Ureter (tissue), 1 donor: ENCODE data around the gene APMAP. TPM values are rescaled to one million over a fixed set of nuclear protein-coding genes. Genes with fewer than 3 reads are reported as not detected.

Experiments used
- DNase-seq: peaks from one replicate; pipeline ENCODE4 v3.0.0-alpha.2; 2020; ENCODE audit warnings: low spot score
- total RNA-seq: library from RNA; stranded (reverse); gene quantifications from one replicate; pipeline ENCODE4 v1.2.4, GENCODE V29; 2023
- donor health status: DM: yes; HTN: yes; CAD: no.

The APMAP gene
- 74.0 TPM for total RNA-seq

- peak; percentile 97 for DNase-seq
Observed at GRCh38 chr20:24992487-24993205, at the start of gene APMAP. Gene APMAP (minus strand): TSS chr20:24992751. CDS start chr20:24992688, 63 bp downstream.

DNA sequence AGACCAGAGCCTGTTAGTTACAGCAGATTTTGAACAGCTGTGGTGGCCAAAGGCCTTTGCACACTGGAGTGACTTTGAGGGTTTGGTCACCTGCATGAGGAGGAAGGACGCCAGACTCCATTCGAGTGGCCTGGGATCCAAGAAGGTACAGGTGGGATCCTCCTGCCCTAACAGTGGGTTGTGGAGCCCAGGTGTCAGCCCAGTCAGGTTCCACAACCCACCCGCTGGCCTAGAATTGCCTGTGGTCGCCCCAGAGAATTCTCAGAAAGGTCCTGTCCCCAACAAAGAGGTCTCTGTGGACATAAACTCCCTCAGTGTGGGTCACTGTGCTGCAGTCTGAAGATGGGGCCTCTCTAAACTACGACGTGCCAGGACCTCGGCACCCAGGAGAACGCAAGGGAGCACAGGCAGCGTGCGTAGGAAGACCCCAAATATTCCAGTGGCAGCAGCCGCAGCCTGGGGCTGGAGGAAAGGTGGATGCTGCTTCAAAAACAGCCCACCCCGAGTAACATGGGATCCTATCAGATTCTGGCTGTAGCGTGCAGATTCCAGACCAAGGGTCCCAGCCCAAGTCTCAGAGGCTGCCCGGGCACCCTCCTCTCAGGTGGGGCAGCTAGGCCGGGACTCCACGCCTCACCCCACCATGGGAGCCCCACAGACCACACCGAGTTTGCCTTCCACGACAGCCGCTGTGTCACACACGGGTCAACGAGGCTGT, 49.4 kb upstream of the APMAP start:
- no peak for DNase-seq

GRCh38 chr20:25040438-25040831, 47.9 kb upstream of the APMAP start:
- DNase-seq: peak; percentile 65

GRCh38 chr20:25039697-25040437, 47.3 kb upstream of the APMAP start:
- peak; percentile 84 for DNase-seq

GRCh38 chr20:25038591-25039015, 46.1 kb upstream of the APMAP start:
- DNase-seq: no peak

DNA sequence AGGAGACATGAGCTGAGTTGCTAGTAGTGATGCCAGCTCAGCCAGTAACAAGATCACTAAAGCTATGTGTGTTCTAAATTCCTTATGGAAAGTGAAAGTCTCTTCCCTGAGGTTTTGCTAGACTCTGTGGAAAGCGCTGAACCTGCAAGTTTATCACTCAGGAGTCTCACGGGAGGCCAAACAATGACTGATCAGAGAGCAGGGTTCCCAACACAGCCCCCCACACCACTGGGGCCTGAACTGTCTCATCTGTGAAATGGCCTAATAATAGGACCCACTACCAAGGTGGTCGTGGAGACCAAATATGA, 45.5 kb upstream of the APMAP start:
- DNase-seq: no peak

- no peak for DNase-seq
Observed at GRCh38 chr20:25037288-25038102, 44.9 kb upstream of the APMAP start.

GRCh38 chr20:25036331-25036936, 43.9 kb upstream of the APMAP start:
- DNase-seq: no peak

- no peak for DNase-seq
Observed at GRCh38 chr20:25035921-25036320, 43.4 kb upstream of the APMAP start.

GRCh38 chr20:25033924-25034300, 41.4 kb upstream of the APMAP start:
- DNase-seq: no peak

GRCh38 chr20:25033265-25033923, 40.8 kb upstream of the APMAP start:
- DNase-seq: no peak

GRCh38 chr20:25032478-25033264, 40.1 kb upstream of the APMAP start:
- DNase-seq: no peak

GRCh38 chr20:25032065-25032477, 39.5 kb upstream of the APMAP start:
- DNase-seq: no peak

- DNase-seq: no peak
Observed at GRCh38 chr20:25031241-25031640, 38.7 kb upstream of the APMAP start.

DNA sequence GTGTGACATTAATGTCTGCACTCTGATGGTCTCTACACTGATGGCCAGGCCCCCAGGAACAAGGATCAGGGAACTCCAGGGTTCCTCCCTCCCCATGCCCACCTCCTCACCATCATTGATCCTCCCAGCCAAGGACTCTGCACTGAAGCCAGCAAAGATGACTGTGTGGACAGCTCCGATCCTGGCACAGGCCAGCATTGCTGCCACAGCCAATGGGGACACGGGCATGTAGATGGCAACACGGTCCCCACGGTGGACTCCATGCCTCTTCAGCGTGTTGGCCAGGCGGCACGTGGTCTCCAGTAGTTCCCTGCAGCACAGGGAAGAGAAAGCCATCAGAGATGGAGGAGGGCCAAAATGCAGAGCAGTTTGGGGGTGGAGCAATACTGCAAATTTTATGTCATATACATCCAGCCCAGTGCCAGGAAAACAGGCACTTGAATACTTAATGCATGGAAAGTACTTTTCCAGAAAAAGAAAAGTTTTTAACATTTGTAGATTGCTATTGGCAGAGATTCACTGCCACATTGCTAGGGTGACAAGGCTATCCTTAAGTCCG, 38.2 kb upstream of the APMAP start:
- no peak for DNase-seq

DNA sequence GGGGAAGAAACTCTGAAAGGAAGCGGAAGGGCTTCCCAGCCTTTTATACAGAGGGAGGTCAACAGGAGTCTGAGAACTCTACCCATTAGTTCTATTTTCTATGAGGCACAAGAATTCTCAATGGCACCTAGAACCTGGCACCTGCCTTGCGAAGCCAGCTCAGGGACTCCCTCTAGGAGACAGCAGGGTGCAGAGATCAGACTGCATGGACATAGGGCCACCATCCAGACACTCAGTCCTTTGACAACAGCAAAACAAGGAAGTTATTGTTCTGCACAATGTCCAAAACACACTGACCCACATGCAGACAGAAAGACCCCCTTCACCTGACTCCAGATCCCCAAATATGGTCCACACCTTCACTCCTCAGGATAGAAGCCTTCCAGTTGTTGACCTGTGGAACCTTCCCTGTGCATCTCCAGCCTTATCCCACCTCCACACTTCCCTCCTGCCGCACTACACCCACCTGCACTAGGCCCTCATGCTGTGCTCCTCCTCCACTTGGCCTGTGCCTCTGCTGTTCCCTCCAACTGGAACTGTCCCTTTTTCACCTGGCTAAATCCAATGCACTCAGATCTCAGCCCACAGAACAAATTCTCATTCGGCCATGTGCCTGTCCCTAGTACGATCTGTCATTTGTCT, 37.6 kb upstream of the APMAP start:
- DNase-seq: no peak

- no peak for DNase-seq
Observed at GRCh38 chr20:25025986-25026605, 33.5 kb upstream of the APMAP start.

DNA sequence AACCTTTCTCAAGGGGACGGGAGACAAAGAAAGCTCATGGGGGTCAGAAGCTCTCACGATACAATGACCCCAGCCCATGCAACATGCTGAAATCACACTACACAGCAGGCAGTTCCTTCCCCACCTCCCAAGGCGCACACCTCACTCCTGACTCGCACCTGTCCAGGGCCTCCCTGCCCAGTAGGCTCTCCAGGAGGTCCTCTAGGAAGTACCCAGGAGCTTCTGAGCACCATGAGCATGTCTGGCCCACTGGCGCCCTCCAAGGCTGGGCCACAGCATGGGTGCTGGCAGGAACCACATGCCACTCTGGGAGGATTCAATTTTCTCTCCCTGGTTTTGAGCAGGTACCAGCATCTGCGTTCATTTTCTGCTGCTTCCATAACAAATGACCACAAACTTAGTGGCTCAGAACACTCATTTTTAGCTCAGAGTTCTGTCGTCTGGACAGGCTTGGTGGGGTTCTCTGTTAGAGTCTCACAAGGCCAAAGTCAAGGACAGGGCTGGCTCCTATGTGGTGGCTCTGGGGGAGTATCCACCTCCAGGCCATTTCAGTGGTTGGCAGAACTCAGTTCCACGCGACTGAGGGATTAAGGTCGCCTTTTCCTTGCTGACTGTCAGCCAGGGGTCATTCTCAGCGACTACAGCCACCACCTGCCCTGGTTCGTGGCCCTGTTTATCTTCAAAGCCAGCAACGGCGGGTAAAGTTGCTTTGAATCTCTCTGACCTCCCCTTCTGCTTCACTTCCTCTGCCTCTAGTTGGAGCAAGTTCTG, 32.7 kb upstream of the APMAP start:
- DNase-seq: peak; percentile 14
